ENCODE results near the gene CLTB. TPM values are rescaled to one million over a fixed set of nuclear protein-coding genes. Genes with fewer than 3 reads are reported as not detected.

Gene CLTB
- total RNA-seq, 1 donor from 2014 or later: 35.2 TPM

GRCh38 chr5:176342766-176343458 lies 73.4 kb downstream of the CLTB start:
- Mint-ChIP-seq H3K9me3 (ENCODE audit: unreplicated experiment) (no peaks in the 10 kb centered on the region), H3K27ac (ENCODE audit: unreplicated experiment) (no peak overlapping the region), H3K36me3 (ENCODE audit: low read depth, unreplicated experiment) (peaks cover 8% of the 10 kb centered on the region), H3K27me3 (ENCODE audit: unreplicated experiment) (peaks cover 5% of the 10 kb centered on the region), H3K4me3 (ENCODE audit: unreplicated experiment) (no peak overlapping the region), H3K4me1 (ENCODE audit: unreplicated experiment) (no peaks in the 10 kb centered on the region)
- no peak for DNase-seq (ENCODE audit: low spot score)
- no peak for TF ChIP-seq CTCF (IDR thresholded peaks at IDR 0.05; ENCODE audit: unreplicated experiment)

Small RNA genes within 50 kb of the gene (microRNA-seq; reads per million reads assigned to microRNA genes)
- 3.6 reads per million, percentile 42 among the genes with 10 or more reads in this experiment for gene MIR1271 (ENCODE audit: unreplicated experiment)

Other genes starting within 250 kb of the CLTB start
- 17.5 TPM for gene SIMC1, start 178.1 kb downstream of the CLTB start, total RNA-seq (ENCODE audit: unreplicated experiment)
- gene KIAA1191, start 54.8 kb downstream of the CLTB start, total RNA-seq (ENCODE audit: unreplicated experiment): 122 TPM
- 14.5 TPM for gene ARL10, start 51.1 kb downstream of the CLTB start, total RNA-seq (ENCODE audit: unreplicated experiment)
- gene NOP16, start 27.9 kb downstream of the CLTB start, total RNA-seq (ENCODE audit: unreplicated experiment): 11.9 TPM
- gene HIGD2A, start 27.8 kb downstream of the CLTB start, total RNA-seq (ENCODE audit: unreplicated experiment): 88.3 TPM
- gene FAF2, start 31.8 kb upstream of the CLTB start, total RNA-seq (ENCODE audit: unreplicated experiment): 40.6 TPM
- gene RNF44, start 120.9 kb upstream of the CLTB start, total RNA-seq (ENCODE audit: unreplicated experiment): 103 TPM
- gene CDHR2, start 132.8 kb upstream of the CLTB start, total RNA-seq (ENCODE audit: unreplicated experiment): 0.85 TPM
- 3.9 TPM for gene GPRIN1, start 193.6 kb upstream of the CLTB start, total RNA-seq (ENCODE audit: unreplicated experiment)
- gene SNCB, start 214.0 kb upstream of the CLTB start, total RNA-seq (ENCODE audit: unreplicated experiment): 0.80 TPM
- gene EIF4E1B, start 214.1 kb upstream of the CLTB start, total RNA-seq (ENCODE audit: unreplicated experiment): 0.54 TPM
- 57.5 TPM for gene TSPAN17, start 230.9 kb upstream of the CLTB start, total RNA-seq (ENCODE audit: unreplicated experiment)